Measurements from ENCODE around the gene IGFALS.
A peak's percentile ranks its signal among the peaks of the same experiment; 100 is the strongest.

The IGFALS gene

GRCh38 chr16:1763521-1764511, 29.7 kb downstream of the IGFALS start:
- DNase-seq = peak; percentile 26

GRCh38 chr16:1762879-1763520, 30.5 kb downstream of the IGFALS start:
- no peak for DNase-seq

DNA sequence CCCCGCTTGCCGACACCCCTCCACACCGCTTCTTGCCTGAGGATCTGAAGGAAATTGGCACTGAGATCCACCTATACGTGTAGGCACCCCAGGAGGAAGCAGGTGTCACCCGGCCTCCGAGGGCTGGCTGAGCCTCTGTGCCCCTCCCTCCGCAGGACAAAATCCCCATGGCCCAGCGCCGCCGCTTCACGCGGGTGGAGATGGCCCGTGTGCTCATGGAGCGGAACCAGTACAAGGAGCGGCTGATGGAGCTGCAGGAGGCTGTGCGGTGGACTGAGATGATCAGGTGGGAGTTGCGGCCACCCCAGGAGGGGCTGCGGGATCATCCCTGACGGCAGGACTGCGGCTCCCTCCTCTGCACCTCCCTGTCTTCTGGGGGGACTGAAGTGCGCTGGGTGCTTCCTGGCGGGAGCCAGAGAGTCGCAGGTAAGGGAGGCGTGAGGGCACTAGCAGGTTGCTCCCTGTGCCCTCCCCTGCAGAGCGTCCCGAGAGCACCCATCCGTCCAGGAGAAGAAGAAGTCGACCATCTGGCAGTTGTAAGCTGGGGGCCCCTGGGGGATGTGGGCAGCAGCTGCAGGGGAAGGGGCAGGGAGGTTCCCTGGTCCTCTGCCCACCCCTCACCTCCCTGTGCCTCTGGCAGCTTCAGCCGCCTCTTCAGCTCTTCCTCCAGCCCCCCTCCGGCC, 31.2 kb downstream of the IGFALS start:
- DNase-seq = no peak

DNA sequence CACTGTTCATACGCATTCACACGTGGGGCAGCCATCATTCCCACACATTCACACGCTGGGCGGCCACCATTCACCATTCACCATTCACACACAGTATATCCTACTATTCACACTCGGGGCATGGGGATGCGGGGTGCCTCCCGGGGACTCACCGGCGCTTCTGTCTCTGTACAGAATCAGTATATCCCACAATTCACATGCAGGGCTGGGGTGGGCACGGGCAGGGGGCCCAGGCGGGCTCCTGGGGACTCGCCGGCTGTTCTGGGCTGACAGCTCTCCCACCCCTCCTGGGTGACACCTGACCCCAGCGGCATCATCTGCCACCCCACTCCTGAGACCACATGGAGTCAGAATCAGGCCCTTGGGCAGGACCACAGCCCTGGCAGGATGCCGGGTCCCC, 31.8 kb downstream of the IGFALS start:
- no peak for DNase-seq

DNA sequence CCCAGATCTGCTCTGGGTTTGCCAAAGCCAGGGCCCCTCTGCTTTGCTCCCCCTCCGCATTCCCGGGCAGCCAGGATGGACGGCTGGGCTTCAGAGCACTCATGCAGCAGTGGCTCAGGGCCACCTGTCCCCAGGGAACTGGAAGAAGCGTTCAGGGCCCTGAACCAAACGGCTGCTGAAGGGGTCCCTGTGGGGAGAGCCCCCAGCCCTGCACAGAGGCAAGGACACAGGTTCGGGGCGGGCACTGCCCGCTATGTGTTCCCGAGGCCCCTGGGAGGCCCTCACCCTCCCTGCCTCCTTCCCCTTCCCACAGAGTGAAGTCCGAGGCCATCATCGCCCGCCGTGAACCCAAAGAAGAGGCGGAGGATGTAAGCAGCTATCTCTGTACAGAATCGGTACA, 32.6 kb downstream of the IGFALS start:
- no peak for DNase-seq

DNA sequence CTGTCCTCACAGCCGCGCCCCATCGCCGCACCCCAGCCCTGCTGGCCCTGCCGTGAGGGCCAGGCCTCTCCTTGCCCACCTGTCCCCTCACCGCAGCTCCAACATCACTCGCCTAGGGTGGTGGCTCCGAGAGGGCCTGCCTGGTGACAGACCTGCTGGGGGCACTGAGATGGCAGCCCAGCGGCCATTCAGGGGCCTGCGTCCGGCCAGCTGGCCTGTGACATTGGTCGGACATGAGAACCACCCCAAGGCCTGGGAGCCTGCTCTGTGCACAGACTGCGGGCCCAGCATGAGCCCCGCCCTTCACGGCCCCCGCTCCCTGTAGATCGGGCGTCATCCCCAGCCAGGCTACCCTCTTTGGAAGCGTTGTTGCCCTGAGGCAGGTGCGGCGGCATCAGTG, 34.0 kb downstream of the IGFALS start:
- DNase-seq = no peak

DNA sequence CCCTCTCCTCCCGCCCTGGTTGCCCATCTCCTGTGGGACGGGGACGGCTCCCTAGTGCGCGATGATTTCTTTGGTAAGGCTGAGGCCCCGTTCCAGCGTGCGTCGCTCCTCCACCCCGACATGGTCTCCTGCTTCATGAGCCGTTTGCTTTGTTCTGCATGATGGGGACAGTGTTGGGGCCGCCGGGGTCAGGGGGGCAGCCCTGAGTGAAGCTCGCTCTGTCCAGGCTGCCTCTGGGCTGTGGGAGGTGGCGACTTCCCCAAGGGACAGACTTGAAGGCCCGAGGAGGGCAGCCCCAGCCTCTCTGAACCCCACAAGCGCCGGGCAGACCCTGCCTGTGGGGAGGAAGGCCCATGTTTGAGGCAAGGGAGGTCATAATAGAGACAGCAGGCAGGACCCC, 34.6 kb downstream of the IGFALS start:
- no peak for DNase-seq

DNA sequence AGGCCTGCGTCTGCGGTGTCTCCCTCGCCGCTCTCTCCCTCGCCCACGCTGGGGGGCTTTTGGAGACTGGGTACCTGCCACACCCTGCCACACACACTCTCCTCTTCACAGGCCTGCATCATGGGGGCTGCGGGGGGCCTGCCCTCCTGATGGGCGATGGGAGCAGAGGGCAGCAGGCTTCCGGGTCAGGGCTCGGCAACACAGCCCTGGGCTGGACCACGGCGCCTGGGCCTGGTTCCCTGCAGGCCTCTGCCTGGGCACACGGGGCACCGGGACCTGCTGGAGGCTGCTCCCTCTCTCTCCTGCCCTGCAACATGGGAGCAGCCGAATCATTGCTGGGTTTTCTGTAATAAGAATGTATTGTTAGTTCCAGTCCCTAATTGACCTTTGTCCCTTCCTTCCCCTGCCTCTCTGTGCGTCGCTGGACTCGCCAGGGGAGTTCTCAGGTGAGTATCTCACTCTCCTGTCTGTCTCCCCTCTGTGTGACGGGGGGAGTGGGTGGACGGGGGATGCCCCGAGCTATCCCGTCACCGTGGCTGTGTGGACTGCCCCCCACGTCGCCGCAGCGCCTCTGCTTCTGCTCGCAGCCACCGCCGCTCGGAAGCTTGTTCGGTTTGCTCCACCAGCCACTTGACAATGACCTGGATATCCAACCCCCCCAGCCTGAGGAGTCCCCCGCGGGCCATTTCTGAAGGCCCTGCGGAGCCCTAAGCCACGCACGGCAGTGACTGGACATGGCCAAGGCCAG, 35.6 kb downstream of the IGFALS start:
- DNase-seq = no peak

DNA sequence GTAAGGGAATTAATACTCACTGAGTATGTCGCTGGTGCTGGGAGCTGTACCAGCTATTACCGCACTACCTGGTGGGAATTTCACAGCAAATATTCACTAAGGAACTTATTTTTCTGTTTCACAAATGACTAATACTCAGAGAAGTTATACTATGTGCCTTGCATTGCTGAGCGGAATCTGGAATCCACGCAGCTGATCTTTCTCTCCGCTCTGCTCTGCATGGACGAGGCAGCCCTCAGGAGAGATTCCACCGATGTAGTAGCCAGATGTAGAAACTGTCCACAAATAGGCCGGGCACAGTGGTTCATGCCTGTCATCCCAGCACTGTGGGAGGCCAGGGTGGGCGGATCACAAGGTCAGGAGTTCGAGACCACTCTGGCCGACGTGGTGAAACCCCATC, 39.3 kb downstream of the IGFALS start:
- DNase-seq = no peak

GRCh38 chr16:1752853-1753252, 40.7 kb downstream of the IGFALS start:
- DNase-seq = no peak

DNA sequence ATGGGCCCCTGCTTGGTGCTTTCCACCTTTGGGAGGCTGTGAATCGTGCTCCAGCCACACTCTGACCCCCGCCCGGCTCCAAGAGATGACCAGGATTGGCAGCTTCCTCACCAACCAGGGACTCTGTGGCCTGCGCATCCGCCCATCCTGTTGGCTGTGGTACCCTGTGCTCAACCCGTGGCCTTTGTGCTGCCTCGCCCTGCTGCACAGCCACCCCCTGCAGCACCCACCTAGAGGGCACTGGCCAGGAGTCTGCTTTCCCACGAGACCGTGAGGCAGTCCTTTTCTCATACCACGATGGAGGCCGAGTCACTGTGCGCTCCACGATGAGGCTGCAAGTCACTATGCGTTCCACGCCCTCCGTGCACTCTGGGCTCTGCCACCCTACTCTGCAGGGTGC, 41.6 kb downstream of the IGFALS start:
- no peak for DNase-seq

DNA sequence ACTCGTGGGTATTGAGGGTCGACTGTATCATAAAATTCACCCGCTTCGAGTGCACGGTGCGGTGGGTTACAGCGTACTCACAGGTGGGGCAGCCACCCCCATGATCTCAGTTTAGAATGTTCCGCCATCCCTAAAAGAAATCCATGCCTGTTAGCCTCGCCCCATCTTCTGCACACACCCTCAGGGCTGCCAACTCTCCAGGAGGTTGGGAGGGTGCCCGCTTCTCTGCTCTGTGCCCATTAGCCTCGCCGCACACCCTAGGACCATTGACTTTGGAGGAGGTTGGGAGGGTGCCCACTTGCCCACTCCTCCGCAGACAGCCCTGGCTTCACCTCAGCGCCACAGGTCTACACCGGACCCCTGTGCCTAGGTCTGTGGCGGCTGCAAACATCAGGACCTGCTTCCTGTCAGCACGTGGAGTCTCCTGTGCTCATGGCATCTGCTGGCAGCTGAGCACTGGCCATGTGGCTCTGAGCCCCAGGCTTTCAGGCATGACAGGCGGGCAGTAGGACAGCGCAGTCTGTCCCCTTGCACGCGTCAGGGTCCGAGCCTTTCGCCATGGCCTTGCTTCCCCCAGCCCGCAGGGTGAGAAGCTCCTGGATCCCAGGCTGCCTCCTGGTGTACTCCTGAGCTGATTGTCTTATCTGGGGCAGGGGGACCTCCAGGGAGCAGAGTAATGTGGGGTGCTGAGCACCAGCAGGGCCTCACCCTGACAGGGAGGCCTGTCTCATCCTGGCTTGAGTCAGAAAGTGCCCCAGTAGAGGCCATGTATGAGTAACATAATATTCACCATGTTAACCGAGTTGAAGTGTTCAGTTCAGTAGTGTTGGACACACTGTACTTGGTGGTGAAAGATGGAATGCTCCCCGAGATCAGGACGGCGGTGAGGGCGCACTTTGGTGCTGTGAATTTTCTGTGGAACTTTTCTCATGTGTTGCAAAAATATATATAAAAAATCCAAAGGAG, 44.1 kb downstream of the IGFALS start:
- DNase-seq = no peak

GRCh38 chr16:1747934-1748333, 45.6 kb downstream of the IGFALS start:
- no peak for DNase-seq

DNA sequence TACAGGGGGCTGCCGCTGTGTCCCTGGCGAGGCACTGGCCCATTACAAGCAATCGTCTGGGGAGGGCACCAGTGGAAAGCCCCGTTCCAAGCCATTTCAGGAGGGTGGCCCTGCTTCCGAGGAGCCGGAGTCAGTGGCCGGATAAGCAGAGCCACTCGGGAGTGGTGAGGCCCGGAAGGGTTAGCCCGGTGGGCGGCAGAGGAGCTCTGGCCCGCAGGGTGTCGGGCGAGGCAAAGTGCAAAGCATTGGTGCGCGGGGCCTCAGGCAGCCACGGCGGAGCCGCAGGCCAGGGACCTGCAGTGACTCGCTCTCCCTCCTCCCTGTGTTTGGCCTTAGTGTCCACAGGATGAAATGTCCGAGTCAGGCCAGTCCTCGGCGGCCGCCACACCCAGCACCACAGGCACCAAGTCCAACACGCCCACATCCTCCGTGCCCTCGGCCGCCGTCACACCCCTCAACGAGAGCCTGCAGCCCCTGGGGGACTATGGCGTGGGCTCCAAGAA, 46.8 kb downstream of the IGFALS start:
- no peak for DNase-seq

DNA sequence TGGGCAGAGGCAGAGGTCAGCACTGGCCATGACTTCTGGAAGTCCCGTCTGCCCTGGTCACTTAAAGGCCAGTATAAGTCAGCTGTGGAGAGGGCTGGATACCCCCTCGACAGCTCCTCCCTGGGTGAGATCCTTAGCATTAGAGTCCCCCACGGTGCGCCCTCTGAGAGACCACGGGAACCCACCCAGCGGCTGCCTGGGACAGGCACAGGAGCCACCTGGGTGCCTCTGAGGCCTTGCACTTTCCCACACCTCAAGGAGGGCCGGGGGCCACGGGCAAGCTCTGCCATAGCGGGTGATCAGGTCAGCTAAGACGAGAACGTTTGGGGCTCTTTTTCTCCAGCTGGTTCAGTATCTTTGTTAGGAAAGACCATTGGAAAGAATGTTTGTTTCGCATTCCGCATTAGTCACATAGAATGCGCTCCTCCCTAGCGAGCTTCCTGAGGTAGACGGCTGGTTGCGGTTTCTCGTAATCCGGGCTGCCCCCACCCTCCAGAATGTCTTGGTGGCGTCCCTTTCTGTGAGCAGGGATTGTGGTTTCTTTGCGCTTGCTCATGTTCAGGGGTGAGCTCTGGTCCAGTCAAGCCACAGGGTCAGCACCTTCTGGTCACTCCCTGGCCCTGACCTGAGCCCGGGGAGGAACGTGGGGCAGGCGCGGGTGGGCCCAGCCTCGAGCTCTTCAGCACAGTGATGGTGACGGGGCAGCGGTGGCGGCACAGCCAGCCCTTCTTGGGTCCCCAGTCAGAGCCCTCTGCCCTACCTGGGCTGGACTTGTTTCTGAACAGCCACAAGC, 47.4 kb downstream of the IGFALS start:
- DNase-seq = no peak

- DNase-seq = no peak
These were observed 48.2 kb downstream of the IGFALS start for GRCh38 chr16:1745181-1745899.

DNA sequence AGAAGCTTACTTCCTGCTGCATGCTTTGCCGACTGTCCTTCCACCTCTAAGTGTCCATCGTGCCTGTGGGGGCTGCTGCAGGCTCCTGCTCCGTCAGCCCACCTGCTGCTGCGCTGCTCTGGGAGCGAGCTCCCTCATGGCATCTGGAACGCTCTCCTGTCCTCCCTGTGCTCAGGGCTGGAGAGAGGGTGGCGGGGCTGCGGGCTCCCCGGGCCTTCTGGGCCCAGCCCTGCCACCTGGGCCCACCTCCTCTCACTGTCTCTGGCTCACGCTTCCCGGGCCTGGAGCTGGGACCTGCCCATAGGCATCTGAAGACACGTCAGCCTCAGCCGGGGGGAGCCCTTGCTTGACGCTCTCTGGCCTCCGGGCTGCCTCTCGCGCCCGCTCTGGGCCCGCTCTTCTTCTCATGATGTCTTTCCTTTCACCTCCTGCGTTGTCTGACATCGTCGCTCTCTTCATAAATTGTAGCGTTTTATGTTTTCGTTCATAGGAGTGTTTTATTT, 49.1 kb downstream of the IGFALS start:
- DNase-seq = no peak

- DNase-seq = no peak
These were observed 49.8 kb downstream of the IGFALS start for GRCh38 chr16:1743376-1744337.

Data from NCI-H69 (cell line).